T47D (cell line): ENCODE measurements around the gene SHQ1.

Source experiments
- DNase-seq, 2 experiments: peaks; one replicate each; pipeline versions ENCODE4 v3.0.0 to v3.0.0-alpha.2; 2011 to 2012; ENCODE audit warnings: low read depth in 1 of 2, low spot score in 1 of 2
- JUND ChIP-seq: IDR thresholded peaks from 2 replicates; pipeline ENCODE4 v1.6.1; 2012; ENCODE audit warnings: low read depth
- in situ Hi-C: cut with HindIII; loops from 2 replicates; pipeline ENCODE4 v1.10.0; 2016; ENCODE audit warnings: low sequenced_read_pairs, low pct_unique_long_range_greater_than_20kb

Gene SHQ1

DNA sequence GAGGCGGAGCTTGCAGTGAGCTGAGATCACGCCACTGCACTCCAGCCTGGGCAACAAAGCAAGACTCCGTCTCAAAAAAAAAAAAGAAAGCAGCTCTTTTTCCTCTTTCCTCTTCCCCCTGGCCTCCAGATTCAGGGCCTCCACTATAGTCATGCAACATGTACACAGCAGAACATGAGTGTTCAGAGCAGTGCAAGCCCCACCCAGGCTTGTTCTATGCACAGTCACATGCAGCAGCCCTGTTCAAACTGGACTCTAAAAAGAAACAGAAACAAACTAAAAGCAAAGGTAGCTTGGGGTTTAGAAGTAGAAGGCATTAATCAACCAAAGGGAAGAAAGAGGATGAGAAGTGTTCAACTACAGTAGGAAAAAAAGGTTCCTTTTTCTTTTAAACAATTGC lies 11.8 kb downstream of the SHQ1 start:
- no peak for DNase-seq
- no peak for TF ChIP-seq JUND
- in situ Hi-C loops = no loop called here

DNA sequence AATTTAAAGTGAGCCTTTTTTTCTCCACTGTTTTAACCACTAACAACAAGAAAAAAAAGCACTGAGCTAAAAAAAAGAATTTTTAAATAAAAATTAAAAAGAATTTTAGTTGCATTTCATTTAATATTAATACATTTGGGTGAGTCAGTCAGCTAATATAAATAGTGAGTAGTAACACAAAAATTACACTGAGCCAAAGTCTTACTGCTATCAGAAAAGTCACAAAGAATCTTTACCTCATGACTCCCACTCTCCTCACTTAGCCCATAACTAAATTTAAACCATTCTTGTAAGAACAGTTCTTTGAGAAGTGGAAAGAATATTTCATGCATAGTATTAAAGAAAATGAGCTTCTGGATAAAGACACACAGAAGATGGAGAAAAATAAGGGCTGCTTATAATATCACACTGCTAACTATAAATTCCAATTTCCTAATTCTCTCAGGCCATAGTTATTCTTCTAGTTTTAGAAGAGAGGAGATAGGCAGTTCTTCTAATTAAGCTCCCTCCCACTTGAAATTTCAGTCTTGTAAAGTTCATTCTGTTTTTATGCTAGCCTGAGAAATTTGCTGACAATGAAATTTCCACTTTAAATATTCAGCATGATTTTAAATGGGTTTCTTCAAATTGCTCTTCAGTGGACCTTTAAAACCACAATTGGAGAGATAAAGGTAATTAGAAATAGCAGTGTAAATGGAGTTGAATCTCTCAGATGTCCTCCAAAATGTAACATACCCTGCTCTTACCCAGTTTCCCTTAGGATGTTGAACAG lies 17.6 kb downstream of the SHQ1 start:
- DNase-seq = no peak
- in situ Hi-C loops = no loop called here
- no peak for TF ChIP-seq JUND

DNA sequence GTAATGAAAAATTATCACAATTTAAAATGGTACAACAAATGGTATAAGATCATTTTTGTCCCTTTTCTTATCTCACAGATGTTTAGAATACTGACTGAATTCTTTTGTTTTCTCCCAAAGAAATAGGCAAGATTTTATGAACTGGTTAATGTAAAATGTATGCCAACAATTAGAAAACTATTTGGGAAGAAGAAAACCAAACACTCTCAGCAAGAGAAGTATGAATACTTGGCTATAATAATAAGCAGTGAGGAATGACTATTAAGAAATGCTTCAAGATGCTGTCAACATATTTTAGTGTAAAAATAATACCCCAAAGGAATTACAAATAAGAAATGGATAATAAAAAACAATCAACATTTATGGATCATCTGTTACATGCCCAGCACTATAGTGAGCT lies 18.5 kb downstream of the SHQ1 start:
- DNase-seq = no peak
- in situ Hi-C loops = no loop called here
- no peak for TF ChIP-seq JUND

DNA sequence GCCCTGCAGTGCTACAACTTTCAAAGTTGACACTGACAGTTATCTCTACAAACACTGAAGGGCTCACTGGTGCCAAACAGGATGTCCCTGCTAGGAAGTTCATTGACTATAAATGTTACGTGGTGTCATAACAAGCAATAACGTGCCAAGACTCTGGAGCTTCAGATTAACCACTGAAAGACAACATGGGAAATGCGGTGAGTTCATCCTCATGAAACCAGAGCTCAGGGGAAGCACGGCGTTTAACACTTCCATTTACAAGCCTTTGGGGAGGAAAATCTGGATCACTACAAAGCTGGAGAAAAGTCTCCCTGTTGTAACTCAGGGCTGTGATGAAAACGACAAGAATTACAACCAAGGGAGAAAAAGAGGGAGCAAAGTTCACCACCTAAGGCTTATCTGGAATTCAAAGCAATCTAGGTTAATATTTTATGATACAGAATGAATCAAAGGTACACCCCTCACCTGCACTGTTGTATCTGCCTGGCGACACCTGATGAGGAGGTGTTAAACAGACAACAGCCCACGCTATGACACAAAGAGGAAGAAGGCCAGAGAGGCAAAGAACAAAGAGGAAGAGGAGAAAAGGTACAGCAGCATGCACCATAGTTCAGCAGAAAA lies 27.0 kb downstream of the SHQ1 start:
- in situ Hi-C loops = no loop called here
- peak; percentile 12 to 82 for DNase-seq
- no peak; the same call in 1 of the 2 replicates for TF ChIP-seq JUND

DNA sequence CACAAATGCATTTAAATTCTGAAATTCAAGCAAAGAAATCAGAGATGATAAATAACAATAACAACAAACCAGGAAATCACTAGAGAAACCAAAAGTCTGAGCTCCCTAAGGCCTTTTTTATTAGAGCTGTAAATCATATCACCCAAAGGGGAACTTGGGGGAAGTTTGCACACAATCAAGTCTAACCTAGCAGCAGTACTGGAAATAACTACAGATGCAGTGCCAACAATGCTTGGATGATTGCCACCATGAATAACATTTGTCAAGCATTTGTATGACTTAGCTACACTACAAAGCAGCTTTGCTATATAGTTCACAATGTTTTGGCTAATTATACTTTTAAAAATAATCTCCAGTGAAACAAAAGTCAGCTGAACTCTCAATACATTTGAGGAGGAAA lies 27.8 kb downstream of the SHQ1 start:
- DNase-seq = peak in 1 of 2 experiments; percentile 51
- TF ChIP-seq JUND = no peak
- in situ Hi-C loops = no loop called here

DNA sequence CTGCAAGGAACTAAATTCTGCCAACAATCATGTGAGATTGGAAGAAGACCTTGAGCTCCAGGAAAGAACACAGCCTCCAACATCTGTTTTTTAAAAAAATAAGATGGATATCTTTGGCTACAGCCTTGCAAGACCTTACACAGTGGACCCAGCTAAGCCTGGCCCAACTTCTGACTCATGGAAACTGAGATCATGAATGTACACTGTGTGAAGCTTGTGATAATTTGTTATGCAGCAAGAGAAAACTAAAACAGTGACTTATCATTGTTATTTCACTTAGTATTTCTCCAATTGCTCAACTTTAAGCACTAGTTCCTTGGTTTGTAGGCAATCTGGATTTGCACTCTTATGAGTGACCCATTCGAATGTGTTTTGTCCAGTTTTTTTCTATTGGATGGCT lies 29.3 kb downstream of the SHQ1 start:
- in situ Hi-C loops = no loop called here
- DNase-seq = no peak

DNA sequence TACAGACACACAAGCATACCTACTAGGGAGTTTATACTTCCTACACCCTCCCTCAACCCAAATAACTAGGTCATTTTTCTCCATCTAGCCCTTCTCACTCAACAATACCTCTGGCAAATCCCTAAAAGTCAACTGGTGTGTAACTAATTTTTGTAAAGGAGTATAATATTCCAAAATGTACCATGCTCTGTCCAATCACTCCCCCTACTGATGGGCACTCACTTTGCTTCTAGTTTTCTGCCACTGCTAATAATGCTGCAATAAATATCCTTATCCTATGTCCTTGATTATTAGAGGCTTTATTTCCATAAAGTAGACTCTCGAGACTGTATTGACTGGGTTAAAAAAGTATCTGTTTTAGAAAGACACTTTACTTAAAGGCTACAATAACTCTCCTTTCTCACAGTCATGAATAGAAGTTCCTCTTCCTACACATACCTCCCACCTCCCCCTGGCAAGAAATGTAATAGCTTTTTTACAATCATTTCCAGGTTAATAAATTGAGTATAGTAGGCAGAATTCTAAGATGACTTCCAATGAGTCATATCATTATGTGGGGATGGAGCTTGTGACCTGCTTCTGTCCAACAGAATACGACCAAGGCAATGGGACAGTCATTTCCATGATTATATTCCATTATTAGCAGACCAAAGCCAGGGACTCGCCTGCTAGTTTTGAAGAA lies 30.0 kb downstream of the SHQ1 start:
- peak in 1 of 2 experiments; percentile 58 for DNase-seq
- in situ Hi-C loops = no loop called here
- no peak for TF ChIP-seq JUND

More for the DNA sequence above, 29.3 kb downstream of the SHQ1 start:
- no peak for TF ChIP-seq JUND

DNA sequence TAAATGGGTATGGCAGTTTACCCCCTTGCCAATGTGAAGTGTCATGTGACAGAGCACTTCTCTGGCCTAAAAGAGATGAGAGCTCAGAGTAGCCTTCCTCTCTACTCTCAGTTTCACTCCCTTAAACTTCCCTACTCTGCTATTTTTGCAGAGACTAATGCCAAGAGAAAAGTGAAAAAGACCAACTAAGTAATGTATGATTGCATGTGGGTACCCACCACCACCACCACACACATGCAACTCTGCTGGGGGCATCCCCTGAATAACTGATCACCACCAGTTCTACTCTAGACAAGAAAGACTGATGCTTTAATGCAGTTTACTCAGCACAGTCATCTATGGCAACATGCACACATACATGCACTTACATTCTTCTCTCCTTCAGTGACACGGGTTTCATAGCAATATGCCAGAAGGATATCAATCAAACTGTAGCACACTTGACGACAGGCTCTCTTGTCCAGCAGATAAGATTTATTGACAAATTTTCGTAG lies 31.3 kb downstream of the SHQ1 start:
- in situ Hi-C loops = no loop called here
- no peak for TF ChIP-seq JUND
- DNase-seq = no peak

DNA sequence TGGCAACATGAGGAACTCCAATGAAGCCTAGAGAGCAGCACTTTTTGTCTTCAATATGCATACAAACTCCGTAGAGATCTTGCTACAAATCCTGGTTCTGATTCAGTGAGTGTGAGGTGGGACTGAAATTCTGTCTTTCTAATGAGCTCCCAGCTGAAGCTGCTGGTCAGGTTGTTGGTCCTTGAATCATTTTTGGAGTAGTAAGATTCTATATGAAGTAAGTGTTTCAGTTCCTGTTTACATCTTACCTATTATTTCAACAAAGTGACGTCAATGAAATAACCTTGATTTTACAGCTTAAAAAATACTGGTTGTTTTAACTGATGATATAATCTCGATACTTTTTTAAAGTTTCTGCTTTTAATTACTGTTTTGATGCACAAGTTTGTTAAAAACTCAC lies 33.9 kb downstream of the SHQ1 start:
- no peak for DNase-seq
- in situ Hi-C loops = no loop called here

DNA sequence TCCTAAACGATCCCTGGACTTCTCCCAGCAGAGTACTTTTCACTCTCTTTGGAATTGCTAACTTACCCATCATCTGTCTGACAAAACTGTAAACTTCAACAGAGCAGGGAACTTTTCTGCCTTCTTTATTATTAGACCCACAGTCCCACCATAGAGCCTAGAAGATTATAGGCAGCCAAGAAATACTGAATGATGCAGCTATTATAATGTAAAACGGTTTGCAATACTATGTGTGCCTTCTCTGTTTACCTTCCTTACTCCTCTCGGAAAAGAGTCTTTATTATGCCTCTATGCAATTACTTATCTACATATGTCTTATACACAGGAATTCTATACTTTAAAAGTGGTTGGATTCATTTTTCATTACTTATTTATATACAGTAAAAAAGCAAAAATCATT lies 36.0 kb downstream of the SHQ1 start:
- TF ChIP-seq JUND = no peak
- no peak for DNase-seq
- in situ Hi-C loops = no loop called here

More for the DNA sequence above, 33.9 kb downstream of the SHQ1 start:
- no peak for TF ChIP-seq JUND

DNA sequence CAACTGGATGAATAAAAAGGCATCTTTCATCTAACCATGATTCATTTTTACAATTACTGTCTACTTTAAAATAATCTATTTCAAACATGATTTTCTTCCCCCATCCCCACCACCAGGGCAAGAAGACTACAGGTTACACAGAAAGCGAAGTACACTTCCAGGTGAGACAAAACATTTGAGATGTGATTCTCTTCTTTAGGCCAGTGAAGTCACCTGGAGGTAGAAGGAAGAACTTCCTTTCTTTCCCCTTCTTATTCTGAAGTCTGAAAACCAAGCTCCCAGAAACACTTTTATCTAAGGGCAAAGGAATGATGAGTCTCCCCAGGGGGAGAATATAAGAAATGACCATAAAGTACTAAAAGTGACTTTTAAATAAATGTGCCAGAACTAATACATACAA lies 36.7 kb downstream of the SHQ1 start:
- no peak for TF ChIP-seq JUND
- peak in 1 of 2 experiments; percentile 57 for DNase-seq
- in situ Hi-C loops = no loop called here

DNA sequence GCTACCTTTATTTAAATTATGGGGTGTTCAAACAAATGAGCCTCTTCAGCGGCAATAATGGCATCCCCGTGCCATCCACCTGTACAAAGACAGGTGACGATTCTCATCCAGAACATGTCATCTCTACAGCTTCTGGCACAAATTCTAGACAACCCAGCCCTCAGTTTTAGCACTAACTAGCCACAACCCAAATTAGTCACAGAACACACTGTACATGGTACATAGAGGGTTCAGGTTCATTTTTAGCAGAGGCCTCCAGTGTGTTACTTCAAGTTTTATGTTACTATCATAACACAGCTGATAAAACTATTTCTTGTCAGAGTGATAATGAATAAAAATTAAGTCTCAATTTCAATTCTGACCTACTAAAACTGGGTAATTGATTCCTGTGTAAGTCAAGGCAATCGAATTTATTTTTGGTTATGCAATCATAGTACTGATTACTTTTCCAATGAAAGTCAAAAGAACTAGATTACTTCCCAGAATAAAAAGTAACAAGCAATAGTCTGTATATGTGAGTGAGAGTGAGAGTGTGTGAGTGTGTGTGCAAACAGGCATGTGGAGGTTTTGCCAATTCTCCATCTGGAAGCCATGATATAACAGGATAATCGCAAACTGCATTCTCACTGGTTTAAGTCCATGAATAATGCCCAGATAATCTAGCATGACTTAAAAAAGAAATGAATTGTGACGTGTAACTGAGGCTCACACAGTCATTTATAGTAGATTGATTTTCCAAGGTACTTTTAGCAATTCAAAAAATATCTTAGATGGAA lies 37.4 kb downstream of the SHQ1 start:
- no peak for TF ChIP-seq JUND
- in situ Hi-C loops = no loop called here
- DNase-seq = no peak
